GM20000 (cell line): ENCODE data around the gene VWA2.

Experiments used
- DNase-seq: peaks from one replicate; pipeline ENCODE4 v3.0.0; 2012; ENCODE audit warnings: low spot score
- CTCF ChIP-seq: IDR thresholded peaks from 2 replicates; pipeline ENCODE4 v1.5.1; 2012; ENCODE audit warnings: mild to moderate bottlenecking, control low read depth; ENCODE audit errors: extremely low read depth, missing control alignments

VWA2 gene

GRCh38 chr10:114256008-114256765 is 17.1 kb downstream of the VWA2 start:
- no peak for DNase-seq
- no peak for TF ChIP-seq CTCF

- no peak for DNase-seq
- no peak for TF ChIP-seq CTCF
These were observed 17.8 kb downstream of the VWA2 start for GRCh38 chr10:114256822-114257221.

GRCh38 chr10:114257498-114257897 is 18.4 kb downstream of the VWA2 start:
- DNase-seq: no peak
- no peak for TF ChIP-seq CTCF

DNA sequence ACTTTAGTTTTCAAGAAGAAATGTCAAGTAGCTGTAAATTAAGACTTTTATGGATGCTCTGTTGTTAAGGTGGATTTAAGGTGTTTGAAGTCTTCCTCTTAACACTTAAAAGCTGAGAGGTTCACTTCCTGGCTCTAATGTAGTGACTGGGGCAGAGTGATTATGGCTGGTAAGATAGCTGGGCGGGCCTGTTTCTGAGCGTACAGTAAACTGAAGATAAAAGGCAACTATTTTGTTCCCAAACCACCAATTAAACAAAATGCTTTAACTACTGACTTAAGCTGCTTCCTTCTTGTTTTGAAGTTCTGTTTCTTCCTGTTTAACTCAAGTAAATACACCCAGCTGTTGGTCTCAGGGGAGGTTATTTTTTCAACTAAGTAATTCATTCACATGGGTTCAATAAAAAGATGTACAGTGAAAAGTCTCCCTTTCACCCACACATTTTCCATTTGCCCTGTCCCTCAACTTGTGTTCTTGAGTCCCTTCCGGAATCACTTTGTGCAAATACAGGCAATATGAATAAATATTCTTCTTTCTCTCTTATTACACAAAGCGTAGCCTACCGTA is 19.3 kb downstream of the VWA2 start:
- DNase-seq: no peak
- TF ChIP-seq CTCF: no peak

GRCh38 chr10:114259824-114260223 is 20.8 kb downstream of the VWA2 start:
- no peak for TF ChIP-seq CTCF
- no peak for DNase-seq

DNA sequence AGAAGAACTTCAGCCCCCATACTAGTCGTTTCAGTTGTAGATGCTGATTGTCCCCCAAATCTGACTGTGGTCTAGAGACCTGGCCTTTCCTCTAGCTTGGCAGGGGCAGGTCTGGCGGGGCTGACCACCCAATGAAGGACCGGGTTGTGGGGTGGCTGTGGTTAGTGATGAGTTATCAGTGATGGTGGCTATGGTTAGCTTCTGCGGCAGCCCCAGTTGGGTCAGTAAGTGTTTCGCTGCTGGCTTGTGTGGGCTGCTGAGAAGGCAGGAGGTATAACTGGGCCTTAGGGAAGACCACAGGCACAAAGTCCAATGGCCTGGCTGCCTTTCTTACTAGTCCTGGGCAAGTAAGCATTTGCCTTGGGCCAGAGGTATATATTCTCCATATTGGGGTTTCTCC is 21.3 kb downstream of the VWA2 start:
- no peak for DNase-seq
- no peak for TF ChIP-seq CTCF

DNA sequence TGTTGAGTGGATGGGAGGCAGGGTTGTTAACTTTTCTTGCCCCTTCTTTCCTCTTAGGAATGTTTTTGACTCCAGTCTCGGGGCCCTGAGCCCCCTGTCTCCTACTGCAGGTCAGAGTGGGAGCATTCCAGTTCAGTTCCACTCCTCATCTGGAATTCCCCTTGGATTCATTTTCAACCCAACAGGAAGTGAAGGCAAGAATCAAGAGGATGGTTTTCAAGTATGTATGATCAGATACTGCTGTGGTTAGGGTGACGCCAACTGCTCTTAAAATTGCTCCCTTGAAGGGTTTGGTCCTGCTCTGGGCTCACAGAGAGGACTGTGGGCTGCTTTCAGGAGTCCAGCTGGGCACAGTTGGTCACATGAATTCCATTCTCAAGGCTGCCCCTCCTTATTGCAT is 22.0 kb downstream of the VWA2 start:
- no peak for DNase-seq
- TF ChIP-seq CTCF: no peak
